Fibroblast of lung (primary cell): ENCODE data around the gene NTRK3. TPM values are rescaled to one million over a fixed set of nuclear protein-coding genes. Genes with fewer than 3 reads are reported as not detected.
A peak's percentile ranks its signal among the peaks of the same experiment; 100 is the strongest.

Experiments used
- DNase-seq, 2 donors: peaks; one replicate each; pipeline versions ENCODE4 v3.0.0 to v3.0.0-alpha.2; 2010; ENCODE audit warnings: low read depth in 2 of 2
- H2AFZ ChIP-seq: 2 replicates; pipeline ENCODE4 v1.5.1; 2012; ENCODE audit warnings: low read length, control low read depth, inconsistent platforms
- H3K27ac ChIP-seq: 2 replicates; pipeline ENCODE4 v1.5.1; 2011; ENCODE audit warnings: low read length, control low read depth; ENCODE audit not compliant: insufficient read depth
- H3K27me3 ChIP-seq: 2 replicates; pipeline ENCODE4 v1.5.1; 2011; ENCODE audit warnings: mild to moderate bottlenecking, low read length; ENCODE audit not compliant: control insufficient read depth, insufficient read depth
- H3K36me3 ChIP-seq: 2 replicates; pipeline ENCODE4 v1.5.1; 2011; ENCODE audit warnings: low read length; ENCODE audit not compliant: control insufficient read depth, insufficient read depth
- H3K4me1 ChIP-seq: 2 replicates; pipeline ENCODE4 v1.5.1; 2011; ENCODE audit warnings: low read length; ENCODE audit not compliant: control insufficient read depth, insufficient read depth; ENCODE audit errors: extremely low read depth
- H3K4me2 ChIP-seq: 2 replicates; pipeline ENCODE4 v1.5.1; 2011; ENCODE audit warnings: low read length, control low read depth; ENCODE audit not compliant: insufficient read depth; ENCODE audit errors: extremely low read depth
- H3K4me3 ChIP-seq, 4 experiments: fragments of 200-600 bp in 1 of 4; sonication (generic) in 1 of 4; replicated peaks in 1 of 4; 2 replicates each; pipeline ENCODE4 v1.5.1; 2011 to 2016; ENCODE audit warnings: low read length in 4 of 4, low read depth in 3 of 4, mild to moderate bottlenecking in 3 of 4, control low read depth in 2 of 4, inconsistent platforms in 1 of 4, mixed read lengths in 1 of 4; ENCODE audit not compliant: insufficient read depth in 1 of 4; ENCODE audit errors: control extremely low read depth in 1 of 4
- H3K79me2 ChIP-seq: 2 replicates; pipeline ENCODE4 v1.5.1; 2012; ENCODE audit warnings: mild to moderate bottlenecking, low read length, inconsistent platforms; ENCODE audit not compliant: control insufficient read depth, insufficient read depth
- H3K9ac ChIP-seq: 2 replicates; pipeline ENCODE4 v1.5.1; 2011; ENCODE audit warnings: mild to moderate bottlenecking, low read length, control low read depth; ENCODE audit not compliant: insufficient read depth
- H3K9me3 ChIP-seq: 2 replicates; pipeline ENCODE4 v1.5.1; 2012; ENCODE audit warnings: low read depth, low read length; ENCODE audit not compliant: control insufficient read depth, insufficient read depth
- H4K20me1 ChIP-seq: 2 replicates; pipeline ENCODE4 v1.5.1; 2011; ENCODE audit warnings: low read length; ENCODE audit not compliant: control insufficient read depth, insufficient read depth; ENCODE audit errors: extremely low read depth
- EZH2 ChIP-seq: IDR thresholded peaks from 2 replicates; pipeline ENCODE4 v1.5.1; 2012; ENCODE audit warnings: low read length, control low read depth, mild to moderate bottlenecking; ENCODE audit errors: missing control alignments
- polyA plus RNA-seq, 2 donors: library from polyadenylated mRNA; depleted of rRNA in 1 of 2; stranded (reverse) in 1 of 2; unstranded in 1 of 2; fragments of >200 nt; gene quantifications; 2 replicates each; pipeline ENCODE4 v1.2.1, GENCODE V29; 2011 to 2012; ENCODE audit warnings: missing spikeins in 1 of 2
- total RNA-seq: library from RNA; depleted of rRNA; stranded (reverse); fragments of >200 nt; gene quantifications from 2 replicates; pipeline ENCODE4 v1.2.1, GENCODE V29; 2014
- TF ChIP-seq, protein P1 (sequence below), 2 donors: IDR thresholded peaks in 1 of 2; conservative IDR thresholded peaks in 1 of 2; 1 replicate in 1 of 2; 2 replicates in 1 of 2; pipeline ENCODE4 v1.5.1; 2011 to 2012; ENCODE audit warnings: low read length in 2 of 2, control low read depth in 1 of 2, inconsistent platforms in 1 of 2, low read depth in 1 of 2, mild to moderate bottlenecking in 1 of 2

Gene NTRK3
- total and polyA plus RNA-seq, 2 donors (not counting 1 experiment from before 2014, with no cell fraction given): 0.06 TPM; not detected in 1

DNA sequence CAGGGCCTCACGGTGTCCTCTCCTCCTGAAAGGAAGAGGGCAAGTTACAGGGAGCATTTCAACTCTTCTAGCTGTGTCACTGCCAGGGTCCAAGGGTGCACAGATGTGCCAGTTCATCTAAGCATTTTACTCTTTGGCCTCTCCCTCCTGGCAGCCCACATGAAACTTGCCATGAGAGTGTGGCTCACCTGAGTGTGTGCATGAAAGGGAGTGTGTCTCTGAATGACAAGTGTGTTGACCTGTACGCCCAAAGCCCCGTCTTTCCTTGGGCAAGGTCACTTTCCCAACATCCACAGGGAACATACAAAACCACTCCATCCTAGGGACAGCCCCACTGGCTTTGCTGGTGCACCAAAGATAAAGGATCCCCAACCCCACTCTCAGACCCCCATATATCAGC, 280.0 kb downstream of the NTRK3 start:
- H3K4me3 ChIP-seq: no peak overlapping the region
- H3K4me1 ChIP-seq: no peaks in the 10 kb centered on the region
- no peak for TF ChIP-seq EZH2
- TF ChIP-seq, protein P1, sequence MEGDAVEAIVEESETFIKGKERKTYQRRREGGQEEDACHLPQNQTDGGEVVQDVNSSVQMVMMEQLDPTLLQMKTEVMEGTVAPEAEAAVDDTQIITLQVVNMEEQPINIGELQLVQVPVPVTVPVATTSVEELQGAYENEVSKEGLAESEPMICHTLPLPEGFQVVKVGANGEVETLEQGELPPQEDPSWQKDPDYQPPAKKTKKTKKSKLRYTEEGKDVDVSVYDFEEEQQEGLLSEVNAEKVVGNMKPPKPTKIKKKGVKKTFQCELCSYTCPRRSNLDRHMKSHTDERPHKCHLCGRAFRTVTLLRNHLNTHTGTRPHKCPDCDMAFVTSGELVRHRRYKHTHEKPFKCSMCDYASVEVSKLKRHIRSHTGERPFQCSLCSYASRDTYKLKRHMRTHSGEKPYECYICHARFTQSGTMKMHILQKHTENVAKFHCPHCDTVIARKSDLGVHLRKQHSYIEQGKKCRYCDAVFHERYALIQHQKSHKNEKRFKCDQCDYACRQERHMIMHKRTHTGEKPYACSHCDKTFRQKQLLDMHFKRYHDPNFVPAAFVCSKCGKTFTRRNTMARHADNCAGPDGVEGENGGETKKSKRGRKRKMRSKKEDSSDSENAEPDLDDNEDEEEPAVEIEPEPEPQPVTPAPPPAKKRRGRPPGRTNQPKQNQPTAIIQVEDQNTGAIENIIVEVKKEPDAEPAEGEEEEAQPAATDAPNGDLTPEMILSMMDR (conservative IDR thresholded peaks at IDR 0.05 in 1 of 2, IDR thresholded peaks at IDR 0.05 in 1 of 2; ENCODE audit: low read depth in 1 of 2, low read length in 2 of 2): no peak
- H4K20me1 ChIP-seq: no peaks in the 10 kb centered on the region
- no peaks in the 10 kb centered on the region for H3K27me3 ChIP-seq
- no peak overlapping the region for H3K9ac ChIP-seq
- H2AFZ ChIP-seq: no peak overlapping the region
- H3K27ac ChIP-seq: no peak overlapping the region
- H3K9me3 ChIP-seq: no peaks in the 10 kb centered on the region
- DNase-seq: no peak
- no peaks in the 10 kb centered on the region for H3K36me3 ChIP-seq
- H3K79me2 ChIP-seq: no peaks in the 10 kb centered on the region
- no peak overlapping the region for H3K4me2 ChIP-seq

DNA sequence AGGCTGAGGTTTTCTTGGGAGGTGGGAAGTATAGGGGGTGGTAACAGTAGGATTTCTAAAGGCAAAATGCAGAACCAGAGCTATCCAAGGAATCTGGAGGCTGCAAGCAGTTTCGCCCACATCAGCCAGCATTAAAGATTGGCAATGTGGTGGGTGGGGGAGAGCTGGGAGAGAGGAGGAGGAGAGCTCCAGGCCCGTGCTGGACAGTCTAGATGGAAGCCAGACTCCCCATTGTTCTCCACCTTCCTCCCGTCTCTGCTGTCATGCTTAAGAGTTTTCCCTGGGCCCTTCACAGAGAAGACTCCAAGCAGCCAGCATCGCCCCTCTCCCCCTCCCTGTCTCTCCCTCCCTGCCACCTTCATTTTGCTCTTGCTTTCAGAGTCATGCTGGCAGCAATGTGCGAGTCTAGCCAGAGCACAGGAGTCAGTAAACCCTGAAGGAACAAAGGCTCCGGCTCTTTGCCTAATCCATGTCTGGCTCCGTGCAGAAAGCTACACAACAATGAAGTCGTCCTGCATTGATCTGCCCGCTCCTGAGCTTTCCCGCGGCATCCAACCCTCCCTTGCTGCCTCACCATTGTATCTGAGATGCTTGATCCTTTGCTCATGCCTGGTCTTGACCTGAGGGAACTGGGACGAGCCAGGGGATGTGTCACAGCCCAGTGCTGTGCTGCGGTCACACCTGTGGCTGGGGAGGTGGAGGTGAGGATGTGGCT, 282.9 kb downstream of the NTRK3 start:
- Histone ChIP-seq H3K36me3 (no peaks in the 10 kb centered on the region), H3K4me3 (no peak overlapping the region), H4K20me1 (no peaks in the 10 kb centered on the region), H3K9me3 (no peaks in the 10 kb centered on the region), H3K9ac (no peak overlapping the region), H3K79me2 (no peaks in the 10 kb centered on the region), H2AFZ (no peak overlapping the region), H3K4me2 (no peak overlapping the region), H3K27me3 (no peaks in the 10 kb centered on the region), H3K4me1 (no peaks in the 10 kb centered on the region), H3K27ac (no peak overlapping the region)
- TF ChIP-seq, protein P1 (conservative IDR thresholded peaks at IDR 0.05 in 1 of 2, IDR thresholded peaks at IDR 0.05 in 1 of 2; ENCODE audit: low read depth in 1 of 2, low read length in 2 of 2): no peak
- no peak for TF ChIP-seq EZH2
- DNase-seq: peak in 1 of 2 donors; percentile 10

DNA sequence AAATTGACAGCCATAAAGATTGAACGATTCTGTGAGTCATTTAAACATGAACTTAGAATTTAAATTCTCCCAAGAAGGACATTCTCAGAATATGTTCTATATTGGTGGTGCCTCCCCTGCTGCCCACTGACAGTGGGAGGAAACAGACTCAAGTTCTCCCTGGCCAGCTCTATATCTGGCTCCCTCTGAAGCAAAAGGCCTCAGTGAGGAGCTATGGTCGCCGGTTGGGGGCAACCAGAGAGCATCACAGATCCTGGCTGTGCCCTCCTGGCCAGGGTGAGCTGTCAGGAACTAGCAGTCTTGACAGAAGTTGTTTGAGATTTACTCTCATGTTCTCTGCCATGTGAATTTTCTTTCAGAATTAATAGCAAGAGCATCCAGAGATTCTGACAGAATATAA, 285.5 kb downstream of the NTRK3 start:
- no peaks in the 10 kb centered on the region for H3K9me3 ChIP-seq
- no peaks in the 10 kb centered on the region for H4K20me1 ChIP-seq
- H3K36me3 ChIP-seq: no peaks in the 10 kb centered on the region
- H3K27ac ChIP-seq: no peak overlapping the region
- H3K27me3 ChIP-seq: no peaks in the 10 kb centered on the region
- no peak overlapping the region for H3K9ac ChIP-seq
- H3K79me2 ChIP-seq: no peaks in the 10 kb centered on the region
- H3K4me1 ChIP-seq: no peaks in the 10 kb centered on the region
- H3K4me3 ChIP-seq: no peak overlapping the region
- no peak overlapping the region for H3K4me2 ChIP-seq
- H2AFZ ChIP-seq: no peak overlapping the region
- no peak for TF ChIP-seq EZH2
- no peak for DNase-seq
